Neuronal stem cell (in vitro differentiated cells): ENCODE results near the gene TOM1L2.

Experiments used
- DNase-seq: peaks from one replicate; pipeline ENCODE4 v3.0.0-alpha.2; 2013; ENCODE audit warnings: low spot score
- H2AFZ ChIP-seq: one replicate; pipeline ENCODE4 v1.6.1; 2013; ENCODE audit warnings: mild to moderate bottlenecking, low read length, inconsistent platforms
- H2AK5ac ChIP-seq: 2 replicates; pipeline ENCODE4 v1.6.1; 2013; ENCODE audit warnings: low read depth, mild to moderate bottlenecking, inconsistent platforms, low read length, moderate library complexity, mixed read lengths
- H2BK120ac ChIP-seq: 2 replicates; pipeline ENCODE4 v1.6.1; 2013; ENCODE audit warnings: low read depth, mild to moderate bottlenecking, inconsistent platforms, low read length, moderate library complexity, mixed read lengths
- H2BK12ac ChIP-seq: one replicate; pipeline ENCODE4 v1.6.1; 2013; ENCODE audit warnings: low read length, inconsistent platforms
- H2BK15ac ChIP-seq: 2 replicates; pipeline ENCODE4 v1.6.1; 2013; ENCODE audit warnings: mild to moderate bottlenecking, low read length, inconsistent platforms, mixed read lengths
- H2BK5ac ChIP-seq: one replicate; pipeline ENCODE4 v1.6.1; 2013; ENCODE audit warnings: inconsistent platforms, mild to moderate bottlenecking, low read length, moderate library complexity
- H3K14ac ChIP-seq: one replicate; pipeline ENCODE4 v1.6.1; 2013; ENCODE audit warnings: low read length, inconsistent platforms
- H3K18ac ChIP-seq: 2 replicates; pipeline ENCODE4 v1.6.1; 2013; ENCODE audit warnings: low read length, inconsistent platforms
- H3K23ac ChIP-seq: 2 replicates; pipeline ENCODE4 v1.6.1; 2013; ENCODE audit warnings: low read depth, mild to moderate bottlenecking, mixed read lengths, low read length, inconsistent platforms; ENCODE audit not compliant: poor library complexity
- H3K27ac ChIP-seq: replicated peaks from 3 replicates; pipeline ENCODE4 v1.5.1; 2013; ENCODE audit warnings: low read length, inconsistent platforms
- H3K27me3 ChIP-seq, 3 experiments: 2 replicates each; pipeline ENCODE4 v1.6.1; 2013; ENCODE audit warnings: low read length in 3 of 3, mild to moderate bottlenecking in 2 of 3, inconsistent platforms in 1 of 3, low read depth in 1 of 3, mixed read lengths in 1 of 3, moderate library complexity in 1 of 3; ENCODE audit not compliant: control insufficient read depth in 3 of 3, insufficient read depth in 3 of 3
- H3K36me3 ChIP-seq, 2 donors: replicated peaks in 1 of 2; 2 replicates each; pipeline ENCODE4 v1.6.1; 2013; ENCODE audit warnings: low read length in 2 of 2; ENCODE audit not compliant: control insufficient read depth in 2 of 2, insufficient read depth in 2 of 2
- H3K4ac ChIP-seq: 2 replicates; pipeline ENCODE4 v1.6.1; 2013; ENCODE audit warnings: inconsistent platforms, mild to moderate bottlenecking, low read length, moderate library complexity
- H3K4me1 ChIP-seq, 2 donors: 1 replicate in 1 of 2; 2 replicates in 1 of 2; pipeline ENCODE4 v1.6.1; 2013; ENCODE audit warnings: low read length in 2 of 2, low read depth in 1 of 2; ENCODE audit not compliant: control insufficient read depth in 2 of 2, insufficient read depth in 1 of 2
- H3K4me2 ChIP-seq: one replicate; pipeline ENCODE4 v1.6.1; 2013; ENCODE audit warnings: mild to moderate bottlenecking, low read length, inconsistent platforms; ENCODE audit not compliant: insufficient read depth, poor library complexity, severe bottlenecking
- H3K4me3 ChIP-seq, 2 donors: 2 replicates each; pipeline ENCODE4 v1.5.1; 2013; ENCODE audit warnings: low read length in 2 of 2, mild to moderate bottlenecking in 2 of 2, inconsistent platforms in 1 of 2, moderate library complexity in 1 of 2
- H3K79me1 ChIP-seq: one replicate; pipeline ENCODE4 v1.6.1; 2013; ENCODE audit warnings: low read depth, mild to moderate bottlenecking, inconsistent platforms, low read length, moderate library complexity
- H3K9ac ChIP-seq: one replicate; pipeline ENCODE4 v1.6.1; 2013; ENCODE audit warnings: mild to moderate bottlenecking, low read depth, low read length, inconsistent platforms; ENCODE audit not compliant: poor library complexity
- H3K9me3 ChIP-seq, 2 donors: replicated peaks in 1 of 2; 2 replicates each; pipeline versions ENCODE3 to v1.6.1; 2013; ENCODE audit warnings: low read length in 2 of 2, mild to moderate bottlenecking in 2 of 2, inconsistent platforms in 1 of 2, low read depth in 1 of 2, mixed read lengths in 1 of 2, moderate library complexity in 1 of 2; ENCODE audit not compliant: control insufficient read depth in 2 of 2, insufficient read depth in 1 of 2
- H4K8ac ChIP-seq: one replicate; pipeline ENCODE4 v1.6.1; 2013; ENCODE audit warnings: low read depth, mild to moderate bottlenecking, inconsistent platforms, low read length, moderate library complexity
- H4K91ac ChIP-seq: one replicate; pipeline ENCODE4 v1.6.1; 2013; ENCODE audit warnings: low read length, low read depth, mild to moderate bottlenecking, inconsistent platforms; ENCODE audit not compliant: poor library complexity
- WGBS, 2 donors: extraction: QIAGEN DNeasy Blood & Tissue Kit; methylation state at CpG; one replicate each; pipeline ENCODE4 v1.1.7; 2013; ENCODE audit warnings: missing lambda C conversion rate in 2 of 2, mixed read lengths in 1 of 2; ENCODE audit not compliant: insufficient read length in 2 of 2, insufficient replicate concordance in 1 of 2; ENCODE audit errors: extremely low coverage in 2 of 2; 5-methylcytosine and 5-hydroxymethylcytosine counted together

TOM1L2 gene

GRCh38 chr17:17826342-17826713 lies 145.9 kb downstream of the TOM1L2 start:
- Histone ChIP-seq H3K9ac (no peak overlapping the region), H3K36me3 (peaks cover 0 to 2% of the 10 kb centered on the region in 2 donors), H3K4ac (no peak overlapping the region), H3K27me3 (no peaks in the 10 kb centered on the region), H3K4me1 (peaks cover 40 to 48% of the 10 kb centered on the region in 2 donors), H2BK15ac (peak overlapping the region; percentile 5), H3K14ac (no peak overlapping the region), H3K9me3 (no peaks in the 10 kb centered on the region), H3K23ac (no peak overlapping the region), H3K4me2 (no peak overlapping the region), H3K79me1 (peaks cover 35% of the 10 kb centered on the region), H2BK12ac (no peak overlapping the region), H2BK5ac (no peak overlapping the region), H4K91ac (no peak overlapping the region), H2AK5ac (peak overlapping the region; percentile 41), H2AFZ (no peak overlapping the region), H4K8ac (no peak overlapping the region), H3K4me3 (no peak overlapping the region), H3K27ac (no peak overlapping the region), H3K18ac (peak overlapping the region; percentile 46), H2BK120ac (no peak overlapping the region)
- no CpG with 5 or more reads among the region's 2 CpGs for WGBS, 2 donors
- DNase-seq: no peak

GRCh38 chr17:17824783-17825614 lies 147.2 kb downstream of the TOM1L2 start:
- Histone ChIP-seq H3K79me1 (peaks cover 34% of the 10 kb centered on the region), H3K27ac (peak overlapping the region; percentile 68), H2BK15ac (no peak overlapping the region), H2AFZ (peak overlapping the region; percentile 58), H3K4ac (no peak overlapping the region), H3K36me3 (peaks cover 6 to 9% of the 10 kb centered on the region in 2 donors), H3K4me1 (peaks cover 33 to 56% of the 10 kb centered on the region in 2 donors), H2BK5ac (peak overlapping the region; percentile 57), H4K8ac (no peak overlapping the region), H3K14ac (peak overlapping the region; percentile 3), H3K4me2 (no peak overlapping the region), H3K4me3 (no peak overlapping the region), H2BK12ac (peak overlapping the region; percentile 86), H3K23ac (no peak overlapping the region), H2AK5ac (peak overlapping the region; percentile 87), H3K9me3 (no peaks in the 10 kb centered on the region), H3K9ac (peak overlapping the region; percentile 7), H2BK120ac (peak overlapping the region; percentile 29), H4K91ac (no peak overlapping the region), H3K27me3 (no peaks in the 10 kb centered on the region), H3K18ac (peak overlapping the region; percentile 95)
- no peak for DNase-seq
- WGBS, 2 donors: no CpG with 5 or more reads among the region's 14 CpGs

GRCh38 chr17:17824119-17824782 lies 147.9 kb downstream of the TOM1L2 start:
- Histone ChIP-seq H3K18ac (peak overlapping the region; percentile 95), H3K4ac (peak overlapping the region; percentile 54), H3K4me2 (peak overlapping the region; percentile 45), H3K79me1 (peaks cover 34% of the 10 kb centered on the region), H3K23ac (peak overlapping the region; percentile 11), H3K14ac (peak overlapping the region; percentile 5), H3K27me3 (no peaks in the 10 kb centered on the region), H2AK5ac (peak overlapping the region; percentile 87), H3K9me3 (no peaks in the 10 kb centered on the region), H3K9ac (peak overlapping the region; percentile 44), H2AFZ (peak overlapping the region; percentile 58), H3K36me3 (peaks cover 11 to 16% of the 10 kb centered on the region in 2 donors), H3K4me3 (peak overlapping the region in 1 of 2 donors; percentile 26), H4K91ac (peak overlapping the region; percentile 60), H4K8ac (no peak overlapping the region), H2BK15ac (peak overlapping the region; percentile 76), H3K27ac (peak overlapping the region; percentile 68), H2BK120ac (peak overlapping the region; percentile 75), H2BK12ac (peak overlapping the region; percentile 86), H3K4me1 (peaks cover 35 to 56% of the 10 kb centered on the region in 2 donors), H2BK5ac (peak overlapping the region; percentile 57)
- WGBS, 2 donors: no CpG with 5 or more reads among the region's 11 CpGs
- no peak for DNase-seq
